Measurements from ENCODE around the gene SMIM10L1.

Gene SMIM10L1

GRCh38 chr12:11183011-11183410, 12.0 kb downstream of the SMIM10L1 start:
- in situ Hi-C loops (cut with MboI; ENCODE audit: low sequenced_read_pairs): no loop called here

GRCh38 chr12:11186837-11187236, 15.8 kb downstream of the SMIM10L1 start, which contains the start of gene TAS2R42:
Gene TAS2R42, minus strand, starts transcription at chr12:11186937. Its CDS starts 0 bp downstream, at chr12:11186937.
- in situ Hi-C loops (cut with MboI; ENCODE audit: low sequenced_read_pairs): no loop called here

GRCh38 chr12:11202811-11203210, 31.8 kb downstream of the SMIM10L1 start:
- in situ Hi-C loops (cut with MboI; ENCODE audit: low sequenced_read_pairs): no loop called here

- in situ Hi-C loops (cut with MboI; ENCODE audit: low sequenced_read_pairs): no loop called here
Measured at GRCh38 chr12:11204173-11204572, 33.2 kb downstream of the SMIM10L1 start.

GRCh38 chr12:11209113-11209512, 38.1 kb downstream of the SMIM10L1 start:
- in situ Hi-C loops (cut with MboI; ENCODE audit: low sequenced_read_pairs): no loop called here

Measured in hTERT RPE-1 (cell line).